Measurements from ENCODE around the gene COL6A1.

Gene COL6A1

GRCh38 chr21:46006547-46007491, 25.2 kb downstream of the COL6A1 start:
- DNase-seq = no peak

GRCh38 chr21:46007492-46007868, 25.9 kb downstream of the COL6A1 start:
- DNase-seq = no peak

GRCh38 chr21:46008893-46009621, 27.5 kb downstream of the COL6A1 start:
- no peak for DNase-seq

GRCh38 chr21:46009951-46010705, 28.6 kb downstream of the COL6A1 start:
- no peak for DNase-seq

- no peak for DNase-seq
Observed at GRCh38 chr21:46011267-46011967, 29.8 kb downstream of the COL6A1 start.

- no peak for DNase-seq
Observed at GRCh38 chr21:46012154-46012553, 30.6 kb downstream of the COL6A1 start.

GRCh38 chr21:46014828-46015227, 33.3 kb downstream of the COL6A1 start:
- no peak for DNase-seq

GRCh38 chr21:46017148-46017547, 35.6 kb downstream of the COL6A1 start:
- no peak for DNase-seq

GRCh38 chr21:46017695-46018094, 36.1 kb downstream of the COL6A1 start:
- DNase-seq = no peak

GRCh38 chr21:46018615-46019014, 37.0 kb downstream of the COL6A1 start:
- DNase-seq = no peak

GRCh38 chr21:46020581-46020980, 39.0 kb downstream of the COL6A1 start:
- DNase-seq = no peak

- no peak for DNase-seq
Observed at GRCh38 chr21:46021398-46021797, 39.8 kb downstream of the COL6A1 start.

GRCh38 chr21:46021978-46022544, 40.5 kb downstream of the COL6A1 start:
- no peak for DNase-seq

GRCh38 chr21:46022551-46023525, 41.3 kb downstream of the COL6A1 start:
- DNase-seq = peak; percentile 34

- DNase-seq = no peak
Observed at GRCh38 chr21:46023555-46023954, 42.0 kb downstream of the COL6A1 start.

GRCh38 chr21:46024141-46024540, 42.6 kb downstream of the COL6A1 start:
- no peak for DNase-seq

GRCh38 chr21:46025113-46025770, 43.7 kb downstream of the COL6A1 start:
- DNase-seq = no peak

- no peak for DNase-seq
Observed at GRCh38 chr21:46027851-46028493, 46.4 kb downstream of the COL6A1 start.

- DNase-seq = no peak
Observed at GRCh38 chr21:46028573-46029091, 47.1 kb downstream of the COL6A1 start.

Data from NCI-H526 treated with DMSO at 0.1 percent for 48 hours (cell line).